Central memory CD8-positive, alpha-beta T cell (primary cell): ENCODE measurements around the gene ANP32A.

Experiments
- ATAC-seq: fragments of 150-1000 bp; cut with Tn5 transposase; replicated peaks from 2 replicates; pipeline ENCODE4 v1.10.0; 2022; ENCODE audit warnings: mild to moderate bottlenecking, moderate FRiP score, moderate number of reproducible peaks; ENCODE audit not compliant: poor library complexity, severe bottlenecking; ENCODE audit errors: extremely low read depth
- DNase-seq, 2 donors: peaks; one replicate each; pipeline ENCODE4 v3.0.0; 2021; ENCODE audit warnings: low spot score in 2 of 2
- H3K27ac Mint-ChIP-seq: one replicate; pipeline ENCODE4 v1.8.0; 2022; ENCODE audit warnings: low read depth, mild to moderate bottlenecking, moderate library complexity, mixed read lengths
- H3K27me3 Mint-ChIP-seq: one replicate; pipeline ENCODE4 v1.8.0; 2022; ENCODE audit warnings: mixed read lengths
- H3K36me3 Mint-ChIP-seq: one replicate; pipeline ENCODE4 v1.8.0; 2022; ENCODE audit warnings: mild to moderate bottlenecking, moderate library complexity, mixed read lengths; ENCODE audit not compliant: insufficient read depth
- H3K4me1 Mint-ChIP-seq: one replicate; pipeline ENCODE4 v1.8.0; 2022; ENCODE audit warnings: mixed read lengths
- H3K4me3 Mint-ChIP-seq: one replicate; pipeline ENCODE4 v1.8.0; 2022; ENCODE audit warnings: mild to moderate bottlenecking, moderate library complexity, mixed read lengths
- H3K9me3 Mint-ChIP-seq: one replicate; pipeline ENCODE4 v1.8.0; 2022; ENCODE audit warnings: mixed read lengths

Gene ANP32A

GRCh38 chr15:68802373-68802772 is 18.3 kb downstream of the ANP32A start:
- Mint-ChIP-seq H3K9me3 (no peaks in the 10 kb centered on the region), H3K4me1 (peaks cover 89% of the 10 kb centered on the region), H3K27ac (peak overlapping the region; percentile 26), H3K4me3 (no peak overlapping the region), H3K36me3 (peaks cover 8% of the 10 kb centered on the region), H3K27me3 (no peaks in the 10 kb centered on the region)
- ATAC-seq (no peak), DNase-seq (no peak)

DNA sequence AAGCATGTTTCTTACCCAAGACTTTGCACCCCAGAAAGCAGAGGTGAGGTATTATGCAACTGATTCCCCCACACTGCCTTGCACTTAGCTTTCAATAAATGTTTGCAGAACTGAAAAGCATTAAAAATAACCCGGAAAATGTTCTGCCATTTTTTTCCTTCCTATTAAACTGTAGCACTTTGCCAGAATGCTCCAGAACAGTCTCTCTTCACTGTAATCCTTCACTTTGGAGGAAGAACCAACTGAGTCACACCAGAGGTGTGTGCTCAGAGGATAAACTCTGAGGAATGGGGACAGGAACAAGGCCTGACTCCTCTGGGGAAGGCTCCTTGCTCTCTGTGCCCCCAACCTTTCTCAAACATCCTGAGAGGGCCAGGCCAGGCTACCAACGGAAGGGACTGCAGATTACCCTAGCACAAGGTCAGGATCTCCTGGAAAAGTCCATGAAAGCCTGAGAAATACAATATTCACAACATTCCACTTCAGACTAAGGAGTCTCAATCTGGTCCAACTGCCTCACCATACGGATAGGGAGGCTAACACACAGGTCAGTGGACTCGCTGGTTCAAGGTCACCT is 19.0 kb downstream of the ANP32A start:
- ATAC-seq (no peak), DNase-seq (no peak)
- Mint-ChIP-seq H3K27ac (peak overlapping the region; percentile 26), H3K27me3 (no peaks in the 10 kb centered on the region), H3K36me3 (peaks cover 8% of the 10 kb centered on the region), H3K4me1 (peaks cover 88% of the 10 kb centered on the region), H3K4me3 (no peak overlapping the region), H3K9me3 (no peaks in the 10 kb centered on the region)

GRCh38 chr15:68800875-68801274 is 19.8 kb downstream of the ANP32A start:
- ATAC-seq (no peak), DNase-seq (no peak)
- H3K9me3 Mint-ChIP-seq = no peaks in the 10 kb centered on the region
- H3K27me3 Mint-ChIP-seq = no peaks in the 10 kb centered on the region
- H3K4me3 Mint-ChIP-seq = no peak overlapping the region
- peaks cover 88% of the 10 kb centered on the region for H3K4me1 Mint-ChIP-seq
- peak overlapping the region; percentile 66 for H3K27ac Mint-ChIP-seq
- H3K36me3 Mint-ChIP-seq = peaks cover 8% of the 10 kb centered on the region

DNA sequence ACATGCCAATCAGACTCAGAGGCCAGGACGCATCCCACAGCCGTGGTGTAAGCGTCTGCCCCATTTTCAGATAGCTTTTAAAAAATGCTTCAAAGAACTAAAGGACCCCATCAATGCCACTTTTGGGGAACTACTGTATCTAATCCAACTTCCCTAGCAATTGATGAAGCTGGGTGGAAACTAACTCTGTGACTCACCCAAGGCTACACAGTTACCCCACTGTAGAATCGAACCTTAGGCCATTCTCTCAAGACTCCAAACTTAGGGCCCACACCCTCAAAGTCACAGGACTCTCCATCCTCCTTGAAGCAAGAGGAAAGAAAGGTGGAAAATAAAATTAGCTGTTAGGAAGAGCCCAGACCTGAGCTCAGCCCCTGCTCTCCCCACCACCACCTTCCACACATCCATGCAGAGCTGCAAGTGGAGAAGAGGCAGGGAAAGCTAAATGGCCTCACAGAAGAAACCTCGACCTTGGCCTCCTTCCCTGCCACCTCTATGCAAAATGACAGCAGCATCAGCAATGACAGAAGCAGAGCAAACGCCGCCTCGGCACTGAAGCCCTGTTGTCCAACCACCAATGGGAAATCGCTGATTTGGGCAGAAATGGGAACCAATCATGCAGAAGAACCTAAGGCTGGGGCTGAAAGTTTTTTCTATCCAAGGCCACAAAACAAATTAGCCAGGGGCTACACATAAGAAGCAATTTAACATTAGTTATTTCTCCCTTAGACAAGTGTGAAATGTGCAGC is 22.2 kb downstream of the ANP32A start:
- H3K27me3 Mint-ChIP-seq = no peaks in the 10 kb centered on the region
- ATAC-seq (no peak), DNase-seq (no peak)
- no peaks in the 10 kb centered on the region for H3K9me3 Mint-ChIP-seq
- peaks cover 92% of the 10 kb centered on the region for H3K4me1 Mint-ChIP-seq
- no peak overlapping the region for H3K4me3 Mint-ChIP-seq
- peak overlapping the region; percentile 66 for H3K27ac Mint-ChIP-seq
- peaks cover 5% of the 10 kb centered on the region for H3K36me3 Mint-ChIP-seq

- peaks cover 5% of the 10 kb centered on the region for H3K36me3 Mint-ChIP-seq
- peaks cover 92% of the 10 kb centered on the region for H3K4me1 Mint-ChIP-seq
- ATAC-seq = no peak
- no peaks in the 10 kb centered on the region for H3K27me3 Mint-ChIP-seq
- peak overlapping the region; percentile 89 for H3K27ac Mint-ChIP-seq
- H3K9me3 Mint-ChIP-seq = no peaks in the 10 kb centered on the region
- H3K4me3 Mint-ChIP-seq = no peak overlapping the region
- no peak for DNase-seq
These were observed 22.9 kb downstream of the ANP32A start for GRCh38 chr15:68797599-68798345.

DNA sequence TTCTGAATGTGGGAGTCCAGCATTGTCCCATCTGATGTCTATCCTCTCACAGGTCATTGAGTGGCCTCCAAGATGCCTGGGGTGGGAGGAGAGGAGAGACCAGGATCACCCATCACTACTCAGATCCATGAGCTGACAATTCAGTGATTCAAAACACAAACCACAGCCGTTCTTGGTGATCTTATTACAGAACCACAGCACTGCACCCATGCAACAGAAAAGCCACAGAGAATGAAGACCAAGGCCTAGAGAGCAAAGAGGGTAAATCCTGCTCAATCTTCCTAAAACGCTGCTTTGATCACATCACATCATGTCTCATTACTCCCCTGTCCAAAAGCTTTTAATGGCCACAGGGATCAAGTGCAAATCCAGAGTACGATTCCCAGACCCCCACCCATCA is 23.5 kb downstream of the ANP32A start:
- H3K27me3 Mint-ChIP-seq = no peaks in the 10 kb centered on the region
- DNase-seq = no peak
- H3K36me3 Mint-ChIP-seq = peaks cover 4% of the 10 kb centered on the region
- H3K27ac Mint-ChIP-seq = peak overlapping the region; percentile 89
- peak overlapping the region; percentile 4 for H3K4me3 Mint-ChIP-seq
- ATAC-seq = peak; percentile 34
- H3K4me1 Mint-ChIP-seq = peaks cover 92% of the 10 kb centered on the region
- H3K9me3 Mint-ChIP-seq = no peaks in the 10 kb centered on the region

GRCh38 chr15:68796576-68796975 is 24.1 kb downstream of the ANP32A start:
- DNase-seq = no peak
- no peak for ATAC-seq
- Mint-ChIP-seq H3K4me1 (peaks cover 92% of the 10 kb centered on the region), H3K27me3 (no peaks in the 10 kb centered on the region), H3K4me3 (no peak overlapping the region), H3K9me3 (no peaks in the 10 kb centered on the region), H3K36me3 (peaks cover 2% of the 10 kb centered on the region), H3K27ac (no peak overlapping the region)

DNA sequence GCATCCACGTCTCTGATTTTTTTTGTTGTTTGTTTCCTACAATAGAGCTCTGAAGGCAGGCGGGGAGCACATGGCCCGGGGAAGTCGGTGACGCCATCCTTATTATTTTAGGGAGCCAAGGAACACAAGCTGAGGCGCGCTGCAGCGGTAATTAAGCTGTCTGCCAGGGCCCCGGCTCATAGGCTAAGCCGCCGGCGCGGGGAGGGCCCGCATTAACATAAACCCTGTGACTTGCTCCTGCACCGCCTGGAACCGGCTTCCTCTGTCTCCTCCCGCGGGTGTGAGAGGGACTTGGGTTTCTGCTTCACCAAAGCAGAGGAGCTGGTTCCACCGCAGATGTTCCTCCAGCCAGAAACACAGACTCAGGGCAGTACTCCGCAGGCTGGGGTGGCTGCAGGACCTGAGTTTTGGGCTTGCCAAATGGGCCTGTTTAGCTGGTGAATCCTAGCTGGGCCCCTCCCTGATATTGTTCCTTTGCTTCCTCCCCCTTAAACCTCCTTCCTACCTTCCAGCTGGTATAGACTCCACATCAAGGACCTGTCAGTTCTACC is 25.3 kb downstream of the ANP32A start:
- Mint-ChIP-seq H3K9me3 (no peaks in the 10 kb centered on the region), H3K4me1 (peaks cover 92% of the 10 kb centered on the region), H3K36me3 (peaks cover 2% of the 10 kb centered on the region)

GRCh38 chr15:68794863-68795262 is 25.8 kb downstream of the ANP32A start:
- Mint-ChIP-seq H3K36me3 (peaks cover 2% of the 10 kb centered on the region), H3K9me3 (no peaks in the 10 kb centered on the region), H3K27me3 (no peaks in the 10 kb centered on the region), H3K27ac (peak overlapping the region; percentile 75), H3K4me3 (peak overlapping the region; percentile 66), H3K4me1 (peaks cover 88% of the 10 kb centered on the region)
- no peak for ATAC-seq
- no peak for DNase-seq

More for the DNA sequence above, 25.3 kb downstream of the ANP32A start:
- DNase-seq = peak in 1 of 2 donors; percentile 33
- peak overlapping the region; percentile 75 for H3K27ac Mint-ChIP-seq
- ATAC-seq = peak; percentile 49
- H3K4me3 Mint-ChIP-seq = peak overlapping the region; percentile 66
- H3K27me3 Mint-ChIP-seq = no peaks in the 10 kb centered on the region

- no peak for ATAC-seq
- H3K27ac Mint-ChIP-seq = peak overlapping the region; percentile 75
These were observed 26.4 kb downstream of the ANP32A start for GRCh38 chr15:68794307-68794706.

GRCh38 chr15:68793776-68794175 is 26.9 kb downstream of the ANP32A start:
- Mint-ChIP-seq H3K9me3 (no peaks in the 10 kb centered on the region), H3K36me3 (peaks cover 2% of the 10 kb centered on the region), H3K27me3 (no peaks in the 10 kb centered on the region), H3K4me3 (no peak overlapping the region), H3K27ac (peak overlapping the region; percentile 75), H3K4me1 (peaks cover 87% of the 10 kb centered on the region)
- DNase-seq = no peak
- no peak for ATAC-seq

More at GRCh38 chr15:68794307-68794706, 26.4 kb downstream of the ANP32A start:
- Mint-ChIP-seq H3K4me3 (no peak overlapping the region), H3K4me1 (peaks cover 88% of the 10 kb centered on the region), H3K36me3 (peaks cover 2% of the 10 kb centered on the region), H3K27me3 (no peaks in the 10 kb centered on the region), H3K9me3 (no peaks in the 10 kb centered on the region)
- DNase-seq = no peak

DNA sequence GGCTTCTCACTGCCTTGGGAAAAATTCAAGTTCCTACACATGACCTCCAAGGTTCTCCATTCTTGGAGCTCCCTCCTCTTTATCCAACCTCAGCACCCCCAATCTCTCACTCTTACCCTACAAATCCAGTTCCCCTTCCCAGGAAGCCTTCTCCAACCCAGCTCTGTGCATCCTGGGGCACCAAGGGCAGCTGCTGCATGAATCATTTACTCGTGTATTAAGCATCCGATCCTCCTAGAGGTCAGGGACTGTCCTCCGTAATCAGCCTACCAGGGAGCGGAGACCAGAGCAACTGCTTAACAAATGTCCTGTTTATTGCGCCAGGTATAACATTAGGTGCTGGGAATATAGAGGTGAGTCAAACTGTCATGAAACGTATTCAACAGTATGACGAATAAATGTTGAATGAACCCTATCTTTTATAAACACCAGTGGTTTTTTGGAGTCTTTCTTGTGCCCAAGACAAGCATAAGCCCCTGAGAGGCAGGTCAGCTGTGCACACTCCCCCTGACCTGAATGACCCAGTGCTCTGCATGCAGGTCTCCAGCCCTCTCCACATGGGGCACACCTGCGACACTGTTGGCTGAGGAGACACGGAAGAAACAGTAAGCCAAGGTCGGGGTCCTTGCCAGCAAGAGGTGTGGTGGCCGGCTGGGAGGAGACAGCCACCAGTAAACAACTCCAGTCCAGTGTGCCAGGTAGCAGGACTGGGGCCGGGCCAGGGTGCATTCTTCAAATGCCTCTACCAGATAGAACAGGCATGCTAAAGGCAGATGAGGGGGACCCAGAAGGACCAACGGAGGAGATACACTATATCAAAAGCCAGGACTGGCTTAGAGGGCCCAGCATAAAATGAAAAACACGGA is 27.6 kb downstream of the ANP32A start:
- Mint-ChIP-seq H3K27ac (peak overlapping the region; percentile 95), H3K4me1 (peaks cover 80% of the 10 kb centered on the region), H3K36me3 (peaks cover 4% of the 10 kb centered on the region), H3K27me3 (no peaks in the 10 kb centered on the region), H3K4me3 (peak overlapping the region; percentile 63), H3K9me3 (no peaks in the 10 kb centered on the region)
- ATAC-seq (no peak), DNase-seq (no peak)
